Body of pancreas (tissue), 4 donors: ENCODE results near the gene PACSIN2.

Experiments used
- CTCF ChIP-seq, 7 experiments: fragments of 450-650 bp in 4 of 7; fragments of 200-600 bp in 3 of 7; sonication (generic) in 3 of 7; IDR thresholded peaks; one replicate each; pipeline ENCODE4 v1.5.1; 2016 to 2019; ENCODE audit warnings: antibody characterized with exemption in 7 of 7
- POLR2A ChIP-seq, 3 donors: fragments of 450-650 bp; IDR thresholded peaks; one replicate each; pipeline ENCODE4 v1.6.1; 2016; ENCODE audit warnings: antibody characterized with exemption in 3 of 3, mild to moderate bottlenecking in 2 of 3

GRCh38 chr22:42992886-42993479, 22.0 kb downstream of the PACSIN2 start:
- TF ChIP-seq CTCF (IDR thresholded peaks at IDR 0.05) = no peak
- TF ChIP-seq POLR2A (IDR thresholded peaks at IDR 0.05) = no peak
